ENCODE data around the gene PLCB3.

PLCB3 gene

DNA sequence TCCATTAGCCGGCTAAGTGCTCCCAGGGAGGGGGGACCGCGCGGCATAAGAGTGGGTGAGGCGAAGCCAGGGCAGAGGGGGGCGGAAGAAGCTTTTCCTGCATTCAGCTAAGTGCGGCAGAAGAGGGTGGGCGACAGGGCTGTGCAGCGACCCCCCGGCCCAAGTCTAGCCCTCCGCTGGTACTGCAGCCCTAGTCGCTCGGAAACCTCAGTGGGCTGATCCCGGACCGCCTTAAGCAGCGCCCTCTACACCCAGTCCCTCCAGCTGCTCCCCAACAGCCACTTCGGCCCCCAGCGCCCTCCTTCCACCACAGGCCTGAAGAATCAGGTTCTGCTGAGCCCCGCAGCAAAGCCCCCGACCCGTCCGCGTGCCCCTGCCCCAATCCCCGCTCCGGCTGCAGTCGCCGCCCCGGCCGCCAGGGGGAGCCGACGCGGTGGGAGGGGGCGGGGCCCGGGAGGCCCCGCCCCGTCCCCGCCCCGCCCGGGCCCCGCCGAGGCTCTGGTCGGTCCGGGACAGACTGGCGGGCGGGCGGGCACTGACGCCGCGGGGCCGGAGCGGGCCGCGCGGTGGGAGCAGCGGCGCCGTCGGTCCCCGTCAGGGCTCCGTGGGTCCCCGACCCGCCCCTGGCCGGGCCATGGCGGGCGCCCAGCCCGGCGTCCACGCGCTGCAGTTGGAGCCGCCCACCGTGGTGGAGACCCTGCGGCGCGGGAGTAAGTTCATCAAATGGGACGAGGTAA lies at the start of gene PLCB3:
PLCB3 (plus strand) TSS at position 515 of the 737 bp plus-strand sequence; CDS start at position 635, 120 bp downstream.
- DNase-seq, result peak; percentile 69

GRCh38 chr11:64201543-64201942 lies 49.8 kb upstream of the PLCB3 start:
- no peak for DNase-seq

GRCh38 chr11:64202992-64203391 lies 48.3 kb upstream of the PLCB3 start:
- no peak for DNase-seq

- DNase-seq, result no peak
These were observed 47.8 kb upstream of the PLCB3 start for GRCh38 chr11:64203421-64204079.

DNA sequence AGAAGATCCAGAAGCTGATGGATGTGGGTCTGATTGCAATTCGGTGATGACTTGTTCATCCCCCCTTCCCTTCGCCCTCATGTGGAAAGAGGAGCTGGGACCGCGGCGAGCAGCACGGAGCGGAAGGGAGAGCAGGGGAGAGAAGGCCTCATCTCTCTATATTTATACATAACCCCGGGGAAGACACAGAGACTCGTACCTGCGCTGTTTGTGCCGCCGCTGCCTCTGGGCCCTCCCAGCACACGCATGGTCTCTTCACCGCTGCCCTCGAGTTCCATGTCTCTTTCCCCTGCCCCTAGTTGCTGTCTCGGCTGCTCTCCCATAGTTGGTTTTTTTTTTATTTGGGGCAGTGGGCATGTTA lies 47.3 kb upstream of the PLCB3 start:
- DNase-seq, result no peak

DNA sequence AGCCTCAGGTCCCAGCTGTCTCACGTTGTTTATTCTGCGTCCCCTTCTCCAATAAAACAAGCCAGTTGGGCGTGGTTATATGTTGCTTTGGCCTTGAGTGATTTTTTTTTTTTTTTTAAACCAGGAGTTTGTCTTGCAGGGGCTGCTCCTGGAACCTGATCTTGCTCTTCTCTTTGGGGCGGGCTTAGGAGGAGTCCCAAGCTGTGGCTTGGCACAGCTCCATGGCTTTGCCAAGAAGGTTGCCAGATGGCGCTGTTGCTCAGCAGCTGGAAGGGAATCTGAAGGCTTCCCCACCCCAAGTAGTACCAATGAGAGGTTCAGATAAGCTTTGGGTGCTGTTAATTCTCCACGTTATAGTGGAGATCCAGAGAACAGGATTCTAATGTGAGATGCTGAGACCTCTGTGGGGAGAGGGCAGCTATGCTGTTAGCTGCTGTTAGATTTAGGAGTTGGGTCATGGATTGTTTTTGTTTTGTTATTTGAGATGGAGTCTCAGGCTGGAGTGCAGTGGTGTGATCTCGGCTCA lies 46.8 kb upstream of the PLCB3 start:
- DNase-seq, result peak; percentile 80

GRCh38 chr11:64206457-64207255 lies 44.7 kb upstream of the PLCB3 start, which contains the start of gene FERMT3:
TSS of gene FERMT3 (plus strand) at chr11:64206721. CDS start at chr11:64207365, 644 bp downstream.
- peak; percentile 92 for DNase-seq

DNA sequence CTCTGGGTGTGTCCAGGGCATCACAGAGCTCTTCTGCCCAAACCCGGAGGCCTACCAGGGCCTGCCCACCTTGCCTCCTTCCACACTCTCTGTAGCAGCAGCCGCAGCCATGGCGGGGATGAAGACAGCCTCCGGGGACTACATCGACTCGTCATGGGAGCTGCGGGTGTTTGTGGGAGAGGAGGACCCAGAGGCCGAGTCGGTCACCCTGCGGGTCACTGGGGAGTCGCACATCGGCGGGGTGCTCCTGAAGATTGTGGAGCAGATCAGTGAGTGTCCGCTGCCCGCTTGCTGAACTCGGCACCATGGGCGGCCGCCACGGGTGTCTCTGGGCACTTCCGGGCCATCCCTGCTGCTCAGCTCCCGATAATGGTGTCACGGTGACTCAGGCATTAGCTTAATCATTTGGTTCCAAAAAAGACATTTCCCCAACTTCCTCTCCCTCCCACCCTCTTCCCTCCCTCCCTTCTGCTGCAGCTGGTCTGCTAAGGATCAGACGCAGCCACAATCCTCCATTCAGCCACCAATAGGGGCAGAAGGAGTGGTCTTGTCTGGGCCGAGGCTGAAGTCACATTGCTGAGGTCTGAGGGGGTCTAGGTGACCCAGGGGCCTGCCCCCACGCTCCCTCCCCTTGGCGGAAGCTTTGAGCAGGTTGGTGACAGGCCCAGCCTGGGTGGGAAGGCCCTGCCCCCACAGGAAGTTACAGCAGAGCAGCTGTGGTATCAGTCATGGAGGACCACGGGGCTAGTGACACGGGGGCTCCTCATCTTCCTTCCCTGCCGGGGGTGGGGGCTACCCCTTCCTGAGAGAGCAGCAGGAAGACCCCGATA lies 43.9 kb upstream of the PLCB3 start:
- DNase-seq, result peak; percentile 90

DNA sequence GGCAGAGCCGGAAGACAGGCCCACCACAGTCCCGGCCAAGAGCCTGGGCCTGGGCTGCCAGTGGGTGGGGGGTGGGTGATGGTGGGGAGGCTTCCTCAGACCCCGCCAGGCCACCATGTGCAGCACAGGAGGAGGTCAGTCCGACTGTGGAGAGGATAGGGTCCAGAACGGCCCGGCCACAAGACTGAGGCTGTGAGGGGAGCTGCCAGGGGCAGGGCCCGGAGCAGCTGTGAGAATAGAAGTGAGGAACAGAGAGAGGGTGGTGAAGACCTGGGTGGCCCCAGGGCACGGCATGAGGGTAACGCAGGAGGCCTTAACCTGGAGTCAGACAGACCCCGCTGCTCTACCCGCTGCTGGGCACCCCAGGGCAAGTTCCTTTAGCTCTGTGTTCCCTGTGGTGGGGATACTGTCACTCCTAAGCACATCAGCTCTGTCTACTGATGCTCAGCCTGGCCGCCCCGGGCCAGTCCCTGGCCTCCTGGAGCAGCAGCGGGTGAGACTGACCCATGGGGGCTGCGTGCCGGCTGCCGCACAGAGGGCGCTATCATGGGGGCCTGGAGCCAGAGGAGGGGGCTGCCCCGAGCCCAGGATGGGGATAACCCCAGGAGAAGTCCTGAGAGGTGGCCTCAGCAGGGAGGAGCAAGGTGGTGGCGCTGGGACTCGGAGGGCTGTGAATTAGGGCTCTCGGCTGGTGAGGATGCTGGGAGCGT lies 43.1 kb upstream of the PLCB3 start:
- DNase-seq, result no peak

- DNase-seq, result no peak
These were observed 42.4 kb upstream of the PLCB3 start for GRCh38 chr11:64208796-64209562.

DNA sequence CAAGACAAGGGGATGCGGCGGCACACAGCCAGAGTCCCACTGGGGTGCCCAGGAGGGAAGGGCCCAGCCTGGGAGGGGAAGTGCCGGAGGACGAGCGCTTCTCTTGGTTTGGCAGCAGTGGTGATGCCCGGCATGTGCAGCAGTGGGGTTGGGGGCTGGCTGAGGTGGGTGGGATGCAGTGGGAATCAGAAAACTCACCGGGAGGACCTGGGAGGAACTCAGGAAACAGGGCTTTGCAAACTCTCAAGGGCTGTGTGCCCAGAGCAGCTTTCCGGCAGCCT lies 41.8 kb upstream of the PLCB3 start:
- no peak for DNase-seq

- DNase-seq, result no peak
These were observed 40.9 kb upstream of the PLCB3 start for GRCh38 chr11:64210301-64211020.

DNA sequence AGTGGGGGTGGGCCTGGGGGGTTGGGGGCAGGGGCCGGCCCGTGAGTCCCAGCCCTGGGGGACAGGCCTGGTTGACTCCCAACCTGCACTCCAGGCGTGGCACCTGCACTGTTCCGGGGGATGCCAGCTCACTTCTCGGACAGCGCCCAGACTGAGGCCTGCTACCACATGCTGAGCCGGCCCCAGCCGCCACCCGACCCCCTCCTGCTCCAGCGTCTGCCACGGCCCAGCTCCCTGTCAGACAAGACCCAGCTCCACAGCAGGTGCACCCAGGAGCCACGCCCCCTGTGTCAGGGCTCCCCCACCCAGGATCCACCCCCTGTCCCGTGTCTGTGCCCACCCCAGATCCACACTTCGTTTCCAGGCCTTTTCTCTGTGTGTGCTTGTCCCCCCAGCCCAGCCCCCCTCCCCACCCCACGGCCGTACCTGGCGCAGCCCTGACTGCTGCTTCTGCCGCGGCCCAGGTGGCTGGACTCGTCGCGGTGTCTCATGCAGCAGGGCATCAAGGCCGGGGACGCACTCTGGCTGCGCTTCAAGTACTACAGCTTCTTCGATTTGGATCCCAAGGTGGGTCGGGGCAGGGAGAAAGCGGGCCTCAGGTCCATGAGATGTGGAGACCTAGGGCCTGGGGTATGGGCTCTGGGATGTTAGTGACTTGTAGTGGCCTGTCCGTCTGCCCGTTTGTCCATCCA lies 40.0 kb upstream of the PLCB3 start:
- no peak for DNase-seq

DNA sequence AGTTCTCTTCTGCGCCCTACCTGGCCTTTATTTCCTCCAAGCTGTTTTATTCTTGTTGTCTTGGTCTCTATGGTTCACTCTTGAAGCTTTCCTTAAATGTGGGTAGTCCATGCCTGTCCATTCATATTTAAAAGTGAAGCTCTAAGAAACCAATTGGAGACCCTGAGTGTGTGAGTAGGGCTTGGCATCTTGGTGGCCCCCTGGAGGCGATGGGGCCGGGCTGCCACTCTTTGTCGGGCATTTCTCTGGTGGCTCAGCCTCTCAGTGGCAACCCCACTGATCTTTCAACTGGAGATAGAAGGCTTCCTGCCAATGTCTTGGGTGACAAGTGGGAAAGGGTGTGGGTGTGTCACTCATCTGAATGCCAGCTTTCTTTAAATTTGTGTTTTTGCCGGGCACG lies 34.5 kb upstream of the PLCB3 start:
- DNase-seq, result no peak

GRCh38 chr11:64218628-64219353 lies 32.5 kb upstream of the PLCB3 start:
- DNase-seq, result no peak

- DNase-seq, result no peak
These were observed 32.0 kb upstream of the PLCB3 start for GRCh38 chr11:64219354-64219684.

GRCh38 chr11:64219755-64220154 lies 31.6 kb upstream of the PLCB3 start:
- DNase-seq, result no peak

- no peak for DNase-seq
These were observed 31.1 kb upstream of the PLCB3 start for GRCh38 chr11:64220271-64220670.

GRCh38 chr11:64220798-64221197 lies 30.5 kb upstream of the PLCB3 start:
- no peak for DNase-seq

DNA sequence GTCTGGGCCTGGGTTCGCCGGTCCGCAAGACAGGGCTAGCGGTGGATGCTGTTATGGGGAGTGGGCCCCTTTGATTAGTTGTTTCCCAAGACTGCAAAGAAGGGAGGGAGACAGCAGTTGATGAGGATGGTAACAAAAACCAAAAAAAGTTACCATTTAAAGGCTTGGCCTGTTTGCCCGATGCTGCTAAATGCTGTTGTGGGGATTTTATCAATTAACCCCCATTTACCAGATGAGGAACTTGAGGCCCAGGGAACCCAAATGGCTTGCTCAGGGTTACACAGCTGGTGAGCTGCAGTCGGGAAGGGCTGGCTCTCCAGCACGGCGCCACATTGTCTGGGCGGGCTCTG lies 28.7 kb upstream of the PLCB3 start:
- no peak for DNase-seq
